ENCODE results near the gene HIKESHI.

HIKESHI gene

DNA sequence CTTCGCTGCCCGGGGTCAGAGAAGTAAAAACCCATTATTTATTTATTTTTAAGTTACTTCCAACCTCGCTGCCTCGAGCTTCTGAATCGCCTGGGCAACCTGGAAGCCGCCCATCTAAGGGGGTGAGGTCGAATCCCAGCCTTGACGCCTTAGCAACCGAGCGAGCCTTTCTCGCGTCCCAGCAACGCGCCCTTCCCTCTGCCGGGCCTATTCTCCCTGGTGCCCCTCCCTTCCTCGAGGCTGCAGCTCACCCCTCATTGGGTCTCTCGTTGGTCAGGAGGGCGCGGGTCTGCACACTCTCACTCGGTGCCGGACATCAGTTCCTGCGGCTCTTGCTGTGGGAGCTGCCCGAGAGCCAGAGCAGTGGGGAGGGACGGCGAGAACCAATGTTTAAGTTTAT lies 72.5 kb downstream of the HIKESHI start, which contains the start of gene CCDC81:
TSS of gene CCDC81 (plus strand) at position 302 of the 400 bp plus-strand sequence. CDS start 277 bp downstream, outside the sequence.
- DNase-seq (ENCODE audit: low read depth in 2 of 2), result no peak

DNA sequence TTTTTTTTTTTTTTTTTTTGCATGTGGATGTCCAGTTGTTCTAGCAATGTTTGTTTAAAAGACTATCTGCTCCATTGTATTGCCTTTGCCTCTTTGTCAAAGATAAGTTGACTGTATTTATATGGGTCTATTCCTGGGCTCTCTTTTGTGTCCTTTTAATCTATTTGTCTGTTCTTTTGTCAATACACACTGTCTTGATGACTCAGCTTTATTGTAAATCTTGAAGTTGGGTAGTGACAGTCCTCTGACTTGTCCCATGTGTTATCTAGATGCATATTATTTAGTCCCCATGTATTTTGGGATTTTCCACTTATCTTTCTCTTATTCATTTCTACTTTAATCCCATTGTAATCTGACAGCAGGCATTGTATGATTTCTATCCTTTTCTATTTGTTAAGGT lies 75.9 kb downstream of the HIKESHI start:
- DNase-seq (ENCODE audit: low read depth in 2 of 2), result no peak

DNA sequence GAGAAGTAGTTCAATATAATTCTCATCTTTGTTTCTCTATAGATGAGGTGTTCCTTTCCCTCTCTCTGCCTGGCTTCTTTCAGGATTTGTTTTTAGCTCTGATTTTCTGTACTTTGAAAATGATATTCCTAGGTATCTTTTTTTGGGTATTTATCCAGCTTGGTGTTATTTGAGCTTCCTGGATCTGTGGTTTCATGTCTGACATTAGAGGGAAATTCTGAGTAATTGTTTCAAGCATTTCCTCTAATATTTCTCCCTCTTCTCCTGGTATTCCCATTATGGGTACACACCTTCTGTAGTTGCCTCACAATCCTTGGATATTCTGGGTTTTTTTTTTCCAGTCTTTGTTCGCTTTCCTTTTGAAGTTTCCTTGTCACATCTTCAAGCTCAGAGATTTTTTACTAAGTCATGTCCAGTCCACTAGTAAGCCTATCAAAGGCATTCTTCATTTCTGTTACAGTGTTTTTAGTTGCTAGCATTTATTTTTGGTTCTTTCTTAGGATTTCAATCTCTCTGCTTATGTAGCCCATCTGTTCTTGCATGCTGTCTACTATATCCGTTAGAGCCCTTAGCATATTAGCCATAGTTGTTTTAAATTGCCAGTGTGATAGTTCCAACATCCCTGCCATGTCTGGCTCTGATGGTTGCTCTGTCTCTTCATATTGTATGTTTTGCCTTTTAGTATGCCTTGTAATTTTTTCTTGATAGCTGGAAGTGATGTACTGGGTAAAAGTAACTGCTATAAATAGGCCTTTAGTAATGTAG lies 78.4 kb downstream of the HIKESHI start:
- no peak for DNase-seq (ENCODE audit: low read depth in 2 of 2)

DNA sequence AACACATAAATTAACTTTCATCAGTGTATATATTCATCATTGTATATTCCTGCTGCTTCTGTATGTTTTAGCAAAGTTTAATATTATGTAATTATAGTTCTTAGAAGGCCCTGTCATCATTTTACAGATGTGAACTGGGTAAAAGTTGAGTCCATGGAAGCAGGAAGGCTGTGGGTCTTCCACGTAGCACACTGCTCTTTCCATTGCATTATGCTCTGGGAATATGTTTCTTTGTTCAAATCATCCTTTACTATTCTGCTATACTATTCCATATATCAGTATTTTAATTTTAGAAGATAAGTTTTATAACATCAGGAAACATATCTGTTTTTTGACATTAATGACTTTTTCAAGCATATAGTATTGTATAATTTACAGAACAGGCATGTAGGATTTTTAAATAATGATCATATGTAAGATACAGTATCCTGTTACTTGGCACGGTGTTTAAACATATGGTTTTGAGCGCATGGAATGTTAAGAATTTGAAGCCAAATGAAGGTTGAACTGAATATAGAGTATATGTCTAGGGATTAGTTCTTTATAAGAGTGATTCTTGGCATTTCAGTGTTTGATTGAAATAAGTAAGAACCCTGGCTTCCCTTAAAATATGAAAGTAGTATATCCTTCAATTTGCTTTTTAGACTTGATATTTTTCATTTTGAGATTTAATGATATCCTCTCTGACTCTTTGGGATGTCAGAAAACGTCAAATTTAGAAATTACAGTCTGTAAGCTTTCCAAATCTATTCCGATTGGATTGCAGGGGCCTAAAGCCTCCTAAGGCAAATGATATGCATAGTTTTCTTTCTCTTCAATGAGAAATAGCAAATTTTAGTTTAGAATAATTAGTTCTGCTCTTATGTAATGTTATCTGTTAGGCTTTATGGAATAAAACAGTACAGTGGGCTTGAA lies 81.3 kb downstream of the HIKESHI start:
- DNase-seq (ENCODE audit: low read depth in 2 of 2), result no peak

DNA sequence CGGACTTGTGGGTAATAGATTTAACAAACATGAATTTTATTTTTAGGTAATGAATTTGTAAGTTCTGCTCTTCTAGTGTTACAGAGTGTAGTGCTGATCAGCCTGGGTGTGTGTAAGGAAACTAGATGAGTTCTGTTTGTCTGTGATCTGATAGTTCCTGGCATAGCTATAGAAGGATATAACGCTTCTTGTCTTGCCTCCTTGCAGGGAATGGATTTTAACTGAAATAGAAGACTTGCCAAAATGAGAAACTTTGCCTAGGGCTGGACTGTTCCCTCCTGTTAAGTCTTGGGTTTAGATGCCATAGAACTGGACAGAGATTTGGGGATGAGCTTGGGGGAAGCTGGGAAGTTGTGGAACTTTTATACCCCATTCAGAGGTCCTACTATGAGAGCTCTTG lies 84.2 kb downstream of the HIKESHI start:
- DNase-seq (ENCODE audit: low read depth in 2 of 2), result no peak

DNA sequence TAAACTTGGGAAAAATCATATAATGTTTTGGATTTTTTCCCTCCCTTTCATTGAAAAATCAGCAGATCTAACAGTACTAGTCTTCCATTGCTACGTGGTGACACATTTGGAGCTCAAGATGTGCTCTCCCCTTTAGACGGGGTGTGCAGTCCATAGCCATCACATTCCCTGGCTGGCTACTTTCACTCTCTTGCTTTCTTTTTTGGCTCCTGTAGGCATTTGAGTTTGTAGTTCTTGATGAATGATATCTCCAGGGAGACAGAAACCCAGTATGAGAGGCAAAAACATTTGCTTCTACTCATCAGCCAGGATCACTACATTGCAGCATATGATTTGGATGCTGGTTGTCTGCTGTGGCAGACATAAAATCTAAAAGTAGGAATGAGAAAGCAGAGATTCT lies 84.7 kb downstream of the HIKESHI start:
- DNase-seq (ENCODE audit: low read depth in 2 of 2), result no peak

DNA sequence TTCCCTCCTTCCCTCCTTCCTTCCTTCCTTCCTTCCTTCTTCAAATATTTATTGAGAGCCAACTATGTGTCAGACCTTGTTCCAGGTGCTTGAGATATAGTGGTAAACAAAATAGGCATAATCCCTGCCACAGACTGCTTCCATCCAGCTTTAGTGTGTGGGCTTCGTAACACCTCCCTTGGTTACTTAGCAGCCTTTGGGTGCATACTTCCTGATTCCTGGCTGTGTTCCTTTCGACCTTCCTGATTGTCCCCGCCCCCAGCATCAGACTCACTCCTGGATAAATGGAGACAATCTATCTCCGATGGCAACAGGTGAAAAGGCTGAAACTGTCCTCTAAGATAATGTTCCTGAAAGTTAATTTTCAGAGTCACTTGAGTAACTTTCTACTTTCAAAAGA lies 86.2 kb downstream of the HIKESHI start:
- DNase-seq (ENCODE audit: low read depth in 2 of 2), result no peak

DNA sequence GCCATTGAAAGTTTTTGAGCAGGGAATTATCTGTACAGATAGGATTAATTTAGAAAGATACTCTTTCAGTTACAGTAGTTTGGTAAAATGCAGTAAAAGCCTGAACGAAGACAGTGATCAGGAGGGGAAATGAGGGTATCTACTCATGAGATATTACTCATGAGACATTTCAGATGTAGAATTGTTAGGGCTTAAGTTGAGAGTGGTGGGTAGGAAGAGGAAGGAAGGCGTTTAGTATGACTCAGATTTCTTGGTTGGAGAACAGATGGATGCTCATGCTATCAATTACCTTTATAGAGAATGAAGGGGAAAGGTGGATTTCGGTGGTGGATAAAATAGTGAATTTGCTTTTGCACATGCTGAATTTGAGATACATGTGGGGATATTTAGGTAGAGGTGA lies 88.4 kb downstream of the HIKESHI start:
- DNase-seq (ENCODE audit: low read depth in 2 of 2), result no peak

DNA sequence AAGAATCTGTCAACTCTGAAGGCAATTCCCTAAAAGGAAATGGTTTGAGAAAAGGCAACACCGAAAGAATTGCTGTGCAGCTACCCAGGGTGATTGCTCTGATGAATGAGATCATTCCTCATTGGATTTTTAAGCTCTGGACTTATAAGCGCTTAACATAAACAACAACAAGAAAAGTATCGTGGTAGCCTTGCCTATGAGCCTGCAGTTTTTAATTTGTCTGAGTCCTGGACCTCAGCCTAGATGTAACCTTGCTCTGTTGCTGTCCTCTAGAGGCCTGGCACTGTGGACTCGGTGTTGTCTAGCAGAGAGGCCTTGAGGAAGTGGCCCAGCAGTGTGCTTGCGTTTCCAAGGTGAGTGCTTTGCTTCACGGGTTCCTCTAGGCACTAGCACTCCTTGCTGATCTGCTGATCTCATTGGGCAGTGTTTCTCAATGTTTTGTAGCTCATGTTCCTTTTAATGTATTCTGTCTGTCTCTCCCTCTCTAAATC lies 93.1 kb downstream of the HIKESHI start:
- DNase-seq (ENCODE audit: low read depth in 2 of 2), result no peak
